Left ventricle myocardium inferior (tissue), 1 donor: ENCODE results near the gene FLRT1. TPM values are rescaled to one million over a fixed set of nuclear protein-coding genes. Genes with fewer than 3 reads are reported as not detected.

Experiments used
- DNase-seq: peaks from one replicate; pipeline ENCODE4 v3.0.0-alpha.2; 2020
- H3K27ac ChIP-seq: fragments of 200-600 bp; replicated peaks from 2 replicates; pipeline ENCODE4 v1.8.0; 2021
- H3K27me3 ChIP-seq: fragments of 200-600 bp; 2 replicates; pipeline ENCODE4 v1.8.0; 2021; ENCODE audit warnings: low read depth
- H3K36me3 ChIP-seq: fragments of 200-600 bp; 2 replicates; pipeline ENCODE4 v1.8.0; 2021
- H3K4me1 ChIP-seq: fragments of 200-600 bp; 2 replicates; pipeline ENCODE4 v1.8.0; 2021
- H3K4me3 ChIP-seq: fragments of 200-600 bp; 2 replicates; pipeline ENCODE4 v1.8.0; 2021; ENCODE audit warnings: mild to moderate bottlenecking, moderate library complexity
- H3K9me3 ChIP-seq: fragments of 200-600 bp; replicated peaks from 2 replicates; pipeline ENCODE4 v1.8.0; 2021
- CTCF ChIP-seq: fragments of 200-600 bp; IDR thresholded peaks from 2 replicates; pipeline ENCODE4 v1.8.0; 2021; ENCODE audit warnings: antibody characterized with exemption, mild to moderate bottlenecking, borderline replicate concordance
- intact Hi-C: fragments of 100-400 bp; cut with micrococcal nuclease; formaldehyde crosslinking; loops from one replicate; pipeline ENCODE4 v1.11.0; 2022
- total RNA-seq: library from RNA; stranded (reverse); fragmentation: NEBNext Ultra II Directional; extraction: Animal tissue kit (Norgen Biotek cat#: 25700); gene quantifications from one replicate; pipeline ENCODE4 v1.2.1, GENCODE V29; 2021
- donor health status: DM: no; HTN: yes; CAD: no; lungs with severe emphysema.

FLRT1 gene
- total RNA-seq, 1 donor from 2014 or later = 0.44 TPM

GRCh38 chr11:64010783-64011182 lies 24.9 kb upstream of the FLRT1 start:
- intact Hi-C loops = no loop called here
- H3K4me3 ChIP-seq = no peak overlapping the region
- H3K27ac ChIP-seq = no peak overlapping the region
- H3K36me3 ChIP-seq = no peaks in the 10 kb centered on the region
- TF ChIP-seq CTCF = no peak
- no peaks in the 10 kb centered on the region for H3K27me3 ChIP-seq
- H3K4me1 ChIP-seq = peaks cover 19% of the 10 kb centered on the region
- H3K9me3 ChIP-seq = no peaks in the 10 kb centered on the region
- DNase-seq = no peak

- Histone ChIP-seq H3K4me3 (no peak overlapping the region), H3K27ac (no peak overlapping the region), H3K4me1 (peaks cover 19% of the 10 kb centered on the region), H3K36me3 (no peaks in the 10 kb centered on the region), H3K9me3 (no peaks in the 10 kb centered on the region), H3K27me3 (no peaks in the 10 kb centered on the region)
- no peak for DNase-seq
- no peak for TF ChIP-seq CTCF
- intact Hi-C loops = no loop called here
Measured at GRCh38 chr11:64011371-64011770, 24.4 kb upstream of the FLRT1 start.

GRCh38 chr11:64013141-64013896 lies 22.4 kb upstream of the FLRT1 start:
- Histone ChIP-seq H3K4me1 (peaks cover 8% of the 10 kb centered on the region), H3K27ac (no peak overlapping the region), H3K27me3 (no peaks in the 10 kb centered on the region), H3K36me3 (no peaks in the 10 kb centered on the region), H3K4me3 (no peak overlapping the region), H3K9me3 (no peaks in the 10 kb centered on the region)
- no peak for DNase-seq
- TF ChIP-seq CTCF = no peak
- intact Hi-C loops = no loop called here

GRCh38 chr11:64014356-64014755 lies 21.4 kb upstream of the FLRT1 start:
- no peaks in the 10 kb centered on the region for H3K36me3 ChIP-seq
- H3K9me3 ChIP-seq = no peaks in the 10 kb centered on the region
- H3K4me3 ChIP-seq = no peak overlapping the region
- intact Hi-C loops = no loop called here
- no peak for TF ChIP-seq CTCF
- DNase-seq = no peak
- H3K4me1 ChIP-seq = peaks cover 15% of the 10 kb centered on the region
- no peak overlapping the region for H3K27ac ChIP-seq
- H3K27me3 ChIP-seq = no peaks in the 10 kb centered on the region

GRCh38 chr11:64015510-64015909 lies 20.2 kb upstream of the FLRT1 start:
- Histone ChIP-seq H3K27ac (no peak overlapping the region), H3K36me3 (no peaks in the 10 kb centered on the region), H3K4me3 (no peak overlapping the region), H3K9me3 (no peaks in the 10 kb centered on the region), H3K27me3 (no peaks in the 10 kb centered on the region), H3K4me1 (peaks cover 20% of the 10 kb centered on the region)
- no peak for TF ChIP-seq CTCF
- intact Hi-C loops = no loop called here
- DNase-seq = no peak
